Effector CD4-positive, alpha-beta T cell (primary cell): Measurements from ENCODE around the gene OR9A2. TPM values are rescaled to one million over a fixed set of nuclear protein-coding genes. Genes with fewer than 3 reads are reported as not detected.

Source experiments
- DNase-seq: peaks from one replicate; pipeline ENCODE4 v3.0.0-alpha.2; 2020
- total RNA-seq: gene quantifications from one replicate; lab custom pipeline; 2026; lab: John Stamatoyannopoulos, UW

Gene OR9A2
- not detected for total RNA-seq

DNA sequence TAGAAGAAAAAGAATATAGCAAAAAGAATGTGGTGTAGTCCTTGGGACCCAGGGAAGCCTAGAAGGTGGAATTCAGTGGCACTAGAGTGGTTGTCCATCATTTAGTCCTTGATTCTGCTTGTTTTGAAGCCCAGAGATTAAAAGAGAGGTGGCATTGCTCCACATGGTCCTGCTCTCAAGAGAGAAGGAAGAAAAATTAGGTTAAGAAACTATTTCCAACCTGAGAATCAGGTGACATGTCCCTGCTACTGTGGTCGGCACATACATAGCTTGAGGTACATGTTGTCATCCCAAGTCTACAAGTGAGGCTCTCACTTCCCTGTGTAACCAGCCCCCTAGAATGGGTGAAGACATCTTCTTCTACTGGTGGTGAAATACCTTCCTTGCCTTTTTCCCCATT is at the start of gene OR9A2:
Gene OR9A2, minus strand, starts transcription at position 101 of the 400 bp plus-strand sequence. Its CDS starts 0 bp downstream, at position 101.
- DNase-seq, result no peak

DNA sequence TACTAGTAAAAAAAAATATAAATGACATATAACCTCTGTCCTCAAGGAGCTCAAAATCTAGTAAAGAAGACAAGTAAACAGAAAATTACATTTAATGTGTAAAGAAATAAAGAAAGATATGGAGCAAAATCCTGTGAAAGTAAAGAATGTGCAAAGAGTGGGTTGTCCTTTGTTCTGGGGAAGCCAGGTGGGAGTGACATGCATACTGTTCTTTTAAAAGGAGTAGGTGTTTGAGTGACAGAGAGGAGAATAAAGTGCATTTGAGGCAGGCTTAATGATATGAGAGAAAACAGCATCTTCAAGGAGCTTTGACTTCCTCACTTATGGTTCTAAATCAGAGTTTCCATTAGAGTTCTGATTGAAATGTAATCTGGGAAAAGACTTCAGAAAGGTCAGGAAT is 47.2 kb upstream of the OR9A2 start:
- no peak for DNase-seq

DNA sequence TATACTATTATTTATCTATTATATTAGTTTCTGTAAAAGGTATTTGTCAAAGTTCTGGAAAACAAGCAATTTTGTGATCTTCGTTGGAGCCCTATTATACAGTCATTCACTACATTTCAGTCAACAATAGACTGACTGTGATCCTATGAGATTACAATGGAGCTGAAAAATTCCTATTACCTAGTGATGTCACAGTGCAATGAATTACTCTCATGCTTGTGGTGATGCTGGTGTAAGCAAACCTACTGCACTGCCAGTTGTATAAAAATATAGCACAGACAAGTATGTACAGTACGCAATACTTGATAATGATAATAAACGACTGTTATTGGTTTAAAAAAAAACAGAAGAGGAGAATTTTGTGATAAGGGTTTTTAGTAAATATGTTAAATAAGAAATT is 46.6 kb upstream of the OR9A2 start:
- DNase-seq, result no peak

GRCh38 chr7:143069912-143070500 is 43.1 kb upstream of the OR9A2 start:
- no peak for DNase-seq

GRCh38 chr7:143068446-143068845 is 41.5 kb upstream of the OR9A2 start:
- no peak for DNase-seq

GRCh38 chr7:143063741-143064140 is 36.8 kb upstream of the OR9A2 start:
- DNase-seq, result no peak

- DNase-seq, result no peak
Observed at GRCh38 chr7:143055754-143056153, 28.8 kb upstream of the OR9A2 start.

- DNase-seq, result no peak
Observed at GRCh38 chr7:143054621-143055020, 27.7 kb upstream of the OR9A2 start.

DNA sequence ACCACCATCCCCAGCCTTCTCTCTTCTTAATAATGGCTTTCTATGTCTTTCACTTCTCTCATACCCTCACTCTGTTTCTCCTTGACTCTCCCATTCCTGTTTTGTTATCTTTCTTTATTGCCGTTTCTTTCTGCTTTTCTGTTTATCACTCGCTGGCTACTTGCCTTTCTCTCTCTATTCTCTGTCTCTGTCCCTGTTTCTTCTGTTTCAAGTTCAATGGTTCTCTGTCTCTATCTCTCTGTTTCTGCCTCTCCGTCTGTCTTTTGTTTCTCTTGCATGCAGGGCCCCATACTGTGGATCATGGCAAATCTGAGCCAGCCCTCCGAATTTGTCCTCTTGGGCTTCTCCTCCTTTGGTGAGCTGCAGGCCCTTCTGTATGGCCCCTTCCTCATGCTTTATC is 25.1 kb upstream of the OR9A2 start, which contains the start of gene OR6V1:
Gene OR6V1, plus strand, starts transcription at position 301 of the 400 bp plus-strand sequence. Its CDS starts 0 bp downstream, at position 301.
- DNase-seq, result no peak

DNA sequence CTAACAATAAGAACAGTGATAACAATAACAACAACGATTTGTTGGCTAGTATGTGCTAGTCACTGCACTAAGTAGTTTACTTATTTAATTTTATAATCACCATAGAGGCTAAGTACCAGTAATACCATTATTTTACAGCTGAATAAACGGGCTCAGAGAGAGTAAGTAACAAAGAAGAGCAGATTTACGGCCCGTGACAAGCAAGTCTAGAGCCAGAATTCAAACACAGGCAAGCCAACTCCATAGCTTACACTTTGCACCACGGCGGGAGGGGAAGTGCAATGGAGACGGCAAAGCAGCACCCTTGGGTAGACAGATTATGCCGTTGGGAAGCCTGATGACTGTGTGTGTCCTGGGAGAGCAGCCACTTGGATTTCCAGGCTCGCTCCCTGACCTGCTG is 24.0 kb upstream of the OR9A2 start:
- no peak for DNase-seq

DNA sequence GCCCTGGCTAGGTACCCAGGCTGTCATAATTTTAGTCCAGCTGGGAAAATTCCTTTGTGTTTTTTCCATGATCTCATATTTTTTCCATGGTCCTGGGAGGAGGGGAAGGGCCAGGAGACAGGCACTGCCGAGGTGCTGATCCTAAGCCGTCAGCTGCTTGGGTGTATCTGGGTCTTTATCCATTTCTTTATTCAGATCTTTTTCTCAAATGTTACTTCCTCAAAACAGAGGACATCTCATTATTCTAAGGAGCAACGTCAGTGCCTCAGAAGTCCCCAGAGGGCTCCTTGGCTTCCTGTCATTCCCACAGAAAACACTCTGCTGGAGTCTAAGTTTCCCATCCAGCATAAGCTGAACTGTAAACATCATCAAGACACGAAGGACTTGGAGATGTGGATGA is 22.4 kb upstream of the OR9A2 start:
- DNase-seq, result no peak

GRCh38 chr7:143048827-143049226 is 21.9 kb upstream of the OR9A2 start:
- no peak for DNase-seq

DNA sequence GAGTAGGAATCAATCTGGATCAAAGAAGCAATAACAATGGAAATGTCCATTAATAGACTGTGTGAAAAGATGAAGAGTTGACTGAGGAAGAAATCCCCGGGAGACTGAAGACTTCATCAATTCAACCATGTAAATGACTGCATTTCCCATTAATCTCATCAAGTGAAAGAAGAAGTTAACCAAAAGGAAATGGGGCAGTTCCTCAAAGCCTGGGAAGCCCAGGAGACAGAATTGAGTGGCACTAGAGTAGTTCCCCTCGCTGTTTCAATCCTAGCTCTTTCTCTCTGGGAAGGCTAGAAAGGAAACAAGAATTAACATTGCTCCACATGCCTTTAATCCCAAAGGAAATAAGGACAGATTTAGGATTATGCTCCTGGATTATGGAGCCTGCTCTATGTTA is 20.4 kb upstream of the OR9A2 start:
- DNase-seq, result no peak

DNA sequence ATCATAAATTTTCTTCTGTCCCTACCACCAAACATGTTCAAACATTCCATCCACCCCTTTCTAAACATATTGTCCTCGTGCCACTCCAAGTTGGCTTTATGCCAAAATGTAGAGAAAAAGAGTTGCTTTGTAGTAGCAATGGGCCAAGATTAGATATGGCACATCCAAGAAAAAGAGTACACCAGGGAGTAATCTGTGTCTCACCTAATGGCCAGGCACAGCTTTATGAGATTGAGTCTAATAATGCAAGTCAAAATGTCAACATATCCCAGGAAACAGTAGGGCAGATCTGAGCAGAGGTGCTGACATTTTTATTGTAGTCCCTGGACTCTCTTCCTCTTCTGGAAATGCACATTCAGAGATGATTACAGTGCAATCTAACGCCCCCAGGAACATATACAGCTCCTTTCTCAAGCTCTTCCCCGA is 19.5 kb upstream of the OR9A2 start:
- no peak for DNase-seq

DNA sequence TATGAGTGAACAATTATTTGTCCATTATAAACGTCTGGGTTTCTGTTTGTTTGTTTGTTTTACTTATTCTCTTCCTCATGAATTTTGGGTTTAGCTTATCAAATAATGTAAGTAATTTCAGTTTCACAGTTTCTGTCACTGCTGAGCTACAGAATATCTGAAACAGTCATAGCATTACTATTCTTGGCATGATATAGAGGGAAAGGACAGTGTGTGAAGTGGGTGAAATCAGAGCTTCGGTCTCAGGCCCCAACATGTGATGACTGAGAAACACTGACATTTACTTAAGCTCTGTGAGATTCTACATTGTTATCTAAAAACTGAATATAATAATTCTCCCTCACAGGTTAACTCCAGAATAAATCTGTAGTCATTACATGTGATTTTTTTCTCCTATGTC is 16.5 kb upstream of the OR9A2 start:
- DNase-seq, result no peak

GRCh38 chr7:143042790-143043271 is 15.9 kb upstream of the OR9A2 start:
- DNase-seq, result no peak

GRCh38 chr7:143042159-143042789 is 15.3 kb upstream of the OR9A2 start:
- no peak for DNase-seq

DNA sequence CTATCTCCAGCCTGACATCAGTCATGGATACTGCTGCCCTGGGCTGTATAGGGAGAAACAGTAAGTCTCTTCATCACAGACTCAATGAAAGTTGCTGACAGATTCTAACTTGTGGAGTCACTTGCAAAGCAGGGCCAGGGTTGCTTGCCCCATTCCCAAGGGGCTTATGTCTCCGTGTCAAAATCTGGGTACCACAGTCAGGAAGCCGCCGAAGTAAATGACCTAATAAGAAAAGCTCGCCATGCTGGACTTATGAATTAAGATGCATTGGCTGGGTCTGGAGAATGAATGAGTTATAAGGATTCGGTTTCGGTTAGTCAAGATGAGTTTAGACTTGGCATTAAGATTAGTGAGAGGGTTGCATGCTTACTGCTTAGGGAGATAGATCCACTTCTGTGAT is 14.4 kb upstream of the OR9A2 start:
- DNase-seq, result no peak

GRCh38 chr7:143040209-143040715 is 13.3 kb upstream of the OR9A2 start:
- DNase-seq, result no peak

- no peak for DNase-seq
Observed at GRCh38 chr7:143038635-143039034, 11.7 kb upstream of the OR9A2 start.

- DNase-seq, result no peak
Observed at GRCh38 chr7:143027683-143028082, 751 bp upstream of the OR9A2 start.

DNA sequence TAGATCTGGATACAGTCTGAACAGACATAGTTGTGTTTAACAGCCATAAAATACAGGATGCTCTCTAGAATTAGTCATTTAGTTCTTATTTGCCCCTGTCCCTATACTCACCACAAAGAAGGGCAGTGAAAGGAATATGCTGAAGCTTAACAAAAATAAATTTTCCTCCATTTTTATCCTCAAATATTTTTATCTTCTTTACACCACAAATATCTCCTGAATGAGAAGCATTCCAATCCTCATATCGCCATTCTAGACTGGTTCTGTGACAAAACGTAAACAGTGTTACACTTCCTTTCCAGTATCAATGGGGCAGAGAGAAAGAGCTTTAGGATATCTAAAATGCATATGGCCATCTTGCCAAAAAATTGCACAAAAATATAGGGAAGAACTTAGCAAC is 1.6 kb downstream of the OR9A2 start:
- DNase-seq, result no peak

GRCh38 chr7:143023047-143023446 is 3.9 kb downstream of the OR9A2 start:
- no peak for DNase-seq

GRCh38 chr7:143018931-143019330 is 8.0 kb downstream of the OR9A2 start:
- no peak for DNase-seq
